Muscle layer of duodenum (tissue), 2 donors: ENCODE data around the gene TRMT10B.
A peak's percentile ranks its signal among the peaks of the same experiment; 100 is the strongest.

ENCODE experiments used
- H3K27ac ChIP-seq: one replicate; pipeline ENCODE4 v1.7.0; 2013; ENCODE audit warnings: mild to moderate bottlenecking, low read length
- H3K27me3 ChIP-seq: one replicate; pipeline ENCODE4 v1.7.0; 2013; ENCODE audit warnings: low read depth, mild to moderate bottlenecking, control low read depth, low read length
- H3K36me3 ChIP-seq, 2 donors: one replicate each; pipeline ENCODE4 v1.7.0; 2013; ENCODE audit warnings: low read length in 2 of 2, control low read depth in 1 of 2, mild to moderate bottlenecking in 1 of 2; ENCODE audit not compliant: insufficient read depth in 2 of 2, control insufficient read depth in 1 of 2
- H3K4me1 ChIP-seq, 2 donors: one replicate each; pipeline ENCODE4 v1.7.0; 2013; ENCODE audit warnings: low read length in 2 of 2, mild to moderate bottlenecking in 2 of 2, control low read depth in 1 of 2, moderate library complexity in 1 of 2; ENCODE audit not compliant: insufficient read depth in 2 of 2, control insufficient read depth in 1 of 2
- H3K4me3 ChIP-seq, 2 donors: one replicate each; pipeline ENCODE4 v1.7.0; 2013; ENCODE audit warnings: low read length in 2 of 2, low read depth in 1 of 2, mild to moderate bottlenecking in 1 of 2
- H3K9me3 ChIP-seq, 2 donors: one replicate each; pipeline ENCODE4 v1.7.0; 2013; ENCODE audit warnings: low read length in 2 of 2, control low read depth in 1 of 2, mild to moderate bottlenecking in 1 of 2; ENCODE audit not compliant: control insufficient read depth in 1 of 2
- donor health status: healthy.

TRMT10B gene

DNA sequence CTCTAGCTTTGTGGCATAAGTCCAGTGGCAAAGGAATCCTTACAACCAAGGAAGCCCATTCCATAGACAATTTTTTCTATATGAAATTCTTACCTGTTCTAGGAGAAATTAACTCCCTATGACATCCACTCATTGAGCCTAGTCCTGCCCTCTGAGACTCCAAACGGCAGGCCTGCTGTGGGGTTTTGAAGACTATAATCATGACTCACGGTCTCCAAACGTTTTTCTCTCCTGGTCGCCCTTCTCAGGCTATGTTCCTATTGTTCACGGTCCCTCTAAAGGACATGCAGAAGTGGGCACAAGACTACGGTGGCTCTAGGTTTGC, 30.6 kb downstream of the TRMT10B start:
- no peaks in the 10 kb centered on the region for H3K9me3 ChIP-seq
- peaks cover 6 to 22% of the 10 kb centered on the region in 2 donors for H3K4me1 ChIP-seq
- peak overlapping the region; percentile 72 for H3K27ac ChIP-seq
- H3K27me3 ChIP-seq = no peaks in the 10 kb centered on the region
- peaks cover 34 to 42% of the 10 kb centered on the region in 2 donors for H3K36me3 ChIP-seq
- peak overlapping the region; percentile 88 to 99 for H3K4me3 ChIP-seq

DNA sequence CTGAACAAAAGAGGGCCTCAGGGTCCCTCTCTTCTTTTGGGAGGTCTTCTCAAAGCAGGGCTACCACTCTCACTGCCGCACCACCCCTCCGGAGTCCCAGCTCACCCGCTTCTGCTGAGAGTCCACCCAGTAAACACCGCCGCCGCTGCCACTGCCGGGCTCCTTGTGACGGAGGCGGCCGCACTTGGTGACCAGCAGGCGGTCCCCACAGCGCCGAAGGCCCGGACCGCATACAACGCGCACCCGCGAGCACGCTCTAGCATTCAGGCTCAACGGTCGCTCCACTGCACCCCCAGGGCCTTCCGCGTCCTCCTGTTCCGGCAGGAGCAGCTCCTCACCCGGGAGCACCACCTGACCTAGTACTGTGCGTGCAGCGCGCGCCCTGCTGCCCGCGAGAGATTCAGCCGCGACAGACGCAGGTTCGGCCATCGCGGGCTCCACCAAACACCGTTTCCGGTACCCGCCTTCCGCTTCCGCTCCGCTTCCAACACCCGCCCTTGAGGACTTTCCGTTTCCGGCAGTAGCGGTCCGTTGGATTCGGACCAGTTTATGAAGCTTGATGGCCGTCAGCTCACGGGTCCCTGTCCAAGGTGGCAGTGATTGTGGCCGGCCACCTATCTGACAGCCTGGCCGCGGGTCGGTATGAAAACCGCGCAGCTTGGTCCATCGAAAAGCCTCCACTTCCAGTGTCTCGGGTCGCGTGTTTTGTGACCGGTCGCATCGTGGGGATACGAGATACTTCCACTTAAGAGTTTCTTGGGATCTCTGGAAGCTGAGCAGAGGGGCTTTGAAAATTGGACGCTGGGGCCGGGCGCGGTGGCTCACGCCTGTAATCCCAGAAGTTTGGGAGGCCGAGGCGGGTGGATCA, 31.2 kb downstream of the TRMT10B start, which contains the start of gene EXOSC3:
Gene EXOSC3, minus strand, starts transcription at position 449 of the 868 bp plus-strand sequence. Its CDS starts 20 bp downstream, at position 429.
- H3K4me1 ChIP-seq = peaks cover 6 to 22% of the 10 kb centered on the region in 2 donors
- H3K36me3 ChIP-seq = peaks cover 28 to 36% of the 10 kb centered on the region in 2 donors
- H3K27ac ChIP-seq = peak within 1 kb of the TSS; percentile 72
- H3K9me3 ChIP-seq = no peaks in the 10 kb centered on the region
- H3K4me3 ChIP-seq = peak within 1 kb of the TSS; percentile 88 to 99
- no peaks in the 10 kb centered on the region for H3K27me3 ChIP-seq

DNA sequence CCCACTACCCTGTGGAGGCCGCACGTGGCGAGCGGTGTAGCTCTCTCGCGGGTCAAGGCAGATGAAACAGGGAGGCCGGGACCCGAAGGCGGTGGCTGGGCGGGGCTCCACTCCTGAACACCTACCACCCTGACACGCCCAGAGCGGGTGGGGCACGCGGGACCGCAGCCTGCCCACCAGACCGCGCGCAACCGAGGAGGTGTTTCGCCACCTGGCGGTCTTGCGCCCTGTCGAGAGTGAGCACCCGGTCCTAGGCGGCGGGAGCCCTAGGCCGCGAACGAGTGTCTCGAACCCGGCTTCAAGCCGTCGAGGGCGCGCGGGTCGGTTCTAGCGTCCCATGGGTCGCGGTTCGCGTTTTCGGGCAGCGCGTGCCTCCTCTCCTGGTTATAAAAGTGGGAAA, 33.5 kb downstream of the TRMT10B start:
- H3K27me3 ChIP-seq = no peaks in the 10 kb centered on the region
- H3K9me3 ChIP-seq = no peaks in the 10 kb centered on the region
- H3K4me3 ChIP-seq = no peak overlapping the region
- peaks cover 6 to 22% of the 10 kb centered on the region in 2 donors for H3K4me1 ChIP-seq
- peaks cover 12 to 14% of the 10 kb centered on the region in 2 donors for H3K36me3 ChIP-seq
- no peak overlapping the region for H3K27ac ChIP-seq

DNA sequence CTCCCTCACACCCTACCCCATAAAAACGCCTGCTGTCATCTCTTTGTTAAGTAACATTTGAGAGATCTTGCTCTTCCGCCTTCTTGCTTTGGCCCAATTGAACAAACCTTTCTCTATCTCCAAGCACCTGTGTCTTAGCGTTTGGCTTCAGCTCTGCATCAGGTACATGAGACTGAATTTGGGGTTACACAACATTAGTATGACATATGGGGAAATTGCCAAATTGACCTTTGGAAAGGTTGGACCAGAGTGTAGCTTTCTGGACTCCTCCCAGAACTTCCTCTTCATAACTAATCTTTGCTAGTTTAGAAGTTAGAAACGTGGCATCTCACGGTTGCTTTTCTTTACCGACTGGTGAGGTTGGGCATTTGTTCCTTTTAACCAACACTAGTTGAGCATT, 34.7 kb downstream of the TRMT10B start:
- Histone ChIP-seq H3K27ac (no peak overlapping the region), H3K4me1 (peaks cover 6 to 14% of the 10 kb centered on the region in 2 donors), H3K4me3 (no peak overlapping the region), H3K9me3 (no peaks in the 10 kb centered on the region), H3K36me3 (peaks cover under 1 to 2% of the 10 kb centered on the region in 2 donors), H3K27me3 (no peaks in the 10 kb centered on the region)

DNA sequence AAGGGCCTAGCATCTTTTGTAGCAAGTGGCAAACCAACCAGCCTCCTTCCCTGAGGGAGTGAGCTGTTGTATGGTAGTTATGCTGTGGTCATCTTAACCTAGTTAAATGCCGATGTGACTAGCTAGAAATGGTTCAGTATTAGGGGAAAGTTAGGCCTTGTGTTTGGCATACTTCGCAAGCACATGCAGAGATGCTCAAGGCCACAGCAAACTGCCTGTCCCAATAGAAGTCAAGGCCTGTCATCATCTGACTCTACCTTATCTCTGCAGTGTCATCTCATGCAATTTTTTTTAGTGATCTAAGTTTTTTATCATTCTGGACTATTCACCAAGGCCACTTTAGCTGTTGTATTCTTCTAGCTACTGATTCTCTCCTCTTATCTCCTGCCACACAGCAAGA, 36.5 kb downstream of the TRMT10B start:
- H3K4me3 ChIP-seq = no peak overlapping the region
- H3K27ac ChIP-seq = no peak overlapping the region
- peaks cover 0 to 3% of the 10 kb centered on the region in 2 donors for H3K4me1 ChIP-seq
- no peaks in the 10 kb centered on the region for H3K27me3 ChIP-seq
- H3K36me3 ChIP-seq = no peaks in the 10 kb centered on the region
- no peaks in the 10 kb centered on the region for H3K9me3 ChIP-seq

DNA sequence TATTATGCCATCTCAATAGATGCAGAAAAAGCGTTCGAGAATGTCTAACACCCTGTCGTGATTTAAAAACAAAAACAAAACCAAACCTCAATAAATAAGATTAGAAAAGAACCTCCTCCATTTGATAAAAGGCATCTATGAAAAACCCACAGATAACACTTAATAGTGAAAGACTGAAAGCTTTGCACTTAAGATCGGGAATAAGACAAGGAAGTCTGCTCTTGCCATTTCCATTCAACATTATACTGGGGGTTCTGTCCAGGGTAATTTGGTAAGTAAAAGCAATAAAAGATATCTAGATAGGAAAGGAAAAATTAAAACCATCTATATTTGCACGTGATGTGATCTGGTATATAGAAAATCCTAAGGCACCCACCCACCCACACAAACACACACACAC, 38.5 kb downstream of the TRMT10B start:
- Histone ChIP-seq H3K36me3 (no peaks in the 10 kb centered on the region), H3K27me3 (no peaks in the 10 kb centered on the region), H3K27ac (no peak overlapping the region), H3K4me1 (no peaks in the 10 kb centered on the region), H3K4me3 (no peak overlapping the region), H3K9me3 (no peaks in the 10 kb centered on the region)

DNA sequence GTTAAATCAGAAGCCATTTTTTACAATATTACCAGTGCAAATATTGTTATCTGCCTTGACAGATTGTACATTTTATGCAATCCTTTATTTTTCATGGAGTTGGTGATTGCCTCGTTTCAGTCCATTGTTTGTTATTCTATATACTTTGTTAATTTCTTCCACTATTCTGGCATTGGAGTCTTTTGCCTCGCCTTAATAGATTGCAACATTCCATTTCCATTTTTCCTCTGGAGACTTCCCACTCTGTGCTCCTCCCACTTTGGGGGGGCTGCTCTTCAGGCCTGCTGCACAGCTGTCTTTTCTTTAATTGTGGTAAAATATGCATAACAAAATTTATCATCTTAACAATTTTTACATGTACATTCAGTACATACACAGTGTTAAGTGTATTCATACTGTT, 42.6 kb downstream of the TRMT10B start:
- Histone ChIP-seq H3K27ac (no peak overlapping the region), H3K36me3 (no peaks in the 10 kb centered on the region), H3K9me3 (no peaks in the 10 kb centered on the region), H3K27me3 (no peaks in the 10 kb centered on the region), H3K4me1 (peaks cover 0 to 7% of the 10 kb centered on the region in 2 donors), H3K4me3 (no peak overlapping the region)

DNA sequence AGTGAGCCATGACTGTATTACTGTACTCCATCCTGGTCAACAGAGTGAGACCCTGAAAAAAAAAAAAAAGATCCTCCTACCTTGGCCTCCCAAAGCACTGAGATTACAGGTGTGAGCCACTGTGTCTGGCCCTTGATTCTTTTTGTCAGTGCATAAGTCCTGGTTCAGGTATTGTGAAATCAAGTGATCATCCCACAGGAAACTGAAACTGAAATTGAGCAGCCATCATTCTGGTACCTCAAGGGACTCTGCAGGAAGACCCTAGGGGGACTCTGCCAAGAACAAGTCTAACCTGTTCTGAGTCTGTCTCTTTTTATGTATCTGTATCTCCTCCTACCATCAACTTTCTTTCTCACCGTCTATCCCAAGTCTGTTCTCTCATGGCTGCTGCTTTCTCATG, 45.1 kb downstream of the TRMT10B start:
- no peaks in the 10 kb centered on the region for H3K36me3 ChIP-seq
- H3K4me3 ChIP-seq = no peak overlapping the region
- H3K27me3 ChIP-seq = no peaks in the 10 kb centered on the region
- no peaks in the 10 kb centered on the region for H3K9me3 ChIP-seq
- H3K27ac ChIP-seq = no peak overlapping the region
- H3K4me1 ChIP-seq = peaks cover 14 to 29% of the 10 kb centered on the region in 2 donors

DNA sequence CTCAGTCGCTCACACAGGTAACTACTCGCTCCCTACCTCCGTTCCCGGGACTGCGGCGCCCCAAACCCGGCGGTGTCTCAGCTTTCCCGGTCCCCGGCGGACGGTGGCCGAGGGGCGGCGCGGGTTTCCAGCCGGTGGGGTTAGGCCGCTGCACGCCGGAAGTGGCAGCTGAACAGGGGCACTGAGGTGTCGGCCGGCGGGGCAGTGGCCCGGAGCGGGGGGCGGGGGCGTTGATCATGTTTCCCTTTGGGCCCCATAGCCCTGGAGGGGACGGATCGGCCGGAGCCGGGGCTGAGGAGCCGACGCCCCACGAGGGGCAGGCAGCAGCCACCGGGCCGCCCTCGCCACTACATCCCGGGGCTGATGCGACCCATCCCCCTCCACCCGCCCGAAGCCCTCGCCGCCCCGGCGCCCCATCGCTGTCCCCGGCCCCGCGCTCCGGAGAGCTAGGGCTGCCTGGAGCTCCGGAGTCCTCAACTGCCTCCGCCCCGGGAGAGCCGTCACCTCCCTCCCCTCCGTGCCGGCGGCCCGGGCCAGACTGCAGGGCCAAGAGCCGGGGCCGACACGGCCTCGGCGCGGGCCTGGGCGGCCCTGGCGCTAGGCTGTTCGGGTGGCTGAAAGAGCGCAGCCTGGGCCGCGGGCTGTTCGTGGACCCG, 47.2 kb downstream of the TRMT10B start, which contains the start of gene DCAF10:
Gene DCAF10, plus strand, starts transcription at position 167 of the 656 bp plus-strand sequence. Its CDS starts 70 bp downstream, at position 237.
- Histone ChIP-seq H3K4me1 (peaks cover 14 to 34% of the 10 kb centered on the region in 2 donors), H3K9me3 (no peaks in the 10 kb centered on the region), H3K27ac (peak within 1 kb of the TSS; percentile 52), H3K4me3 (peak within 1 kb of the TSS; percentile 85 to 95), H3K36me3 (no peaks in the 10 kb centered on the region), H3K27me3 (no peaks in the 10 kb centered on the region)

DNA sequence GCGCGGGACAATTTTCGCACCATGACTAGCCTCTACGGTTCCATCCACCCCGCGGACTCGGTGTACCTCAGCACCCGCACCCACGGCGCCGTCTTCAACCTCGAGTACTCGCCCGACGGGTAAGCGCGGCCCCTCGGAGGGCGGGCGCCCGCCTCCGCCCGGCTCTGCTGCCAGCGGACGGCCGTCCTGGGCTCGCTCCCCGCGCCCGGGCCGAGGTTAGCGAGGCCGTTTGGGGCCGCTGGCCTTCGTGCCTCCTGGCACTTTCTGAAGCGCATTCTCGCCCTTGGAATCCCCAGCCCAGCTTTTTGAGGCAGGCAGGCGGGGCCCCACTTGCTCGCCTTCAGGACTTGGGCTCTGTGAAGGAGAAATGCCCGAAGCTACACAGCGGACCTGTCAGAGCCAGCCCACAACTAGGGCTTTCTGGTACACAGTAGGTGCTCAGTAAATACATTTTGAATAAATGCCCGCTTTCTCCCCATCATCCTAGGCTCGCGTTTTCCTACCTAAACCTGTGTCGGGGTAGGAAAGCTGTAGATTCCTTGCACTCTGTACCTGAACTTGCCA, 47.8 kb downstream of the TRMT10B start:
- Histone ChIP-seq H3K27me3 (no peaks in the 10 kb centered on the region), H3K27ac (peak overlapping the region; percentile 52), H3K36me3 (no peaks in the 10 kb centered on the region), H3K4me1 (peaks cover 14 to 34% of the 10 kb centered on the region in 2 donors), H3K9me3 (no peaks in the 10 kb centered on the region), H3K4me3 (peak overlapping the region; percentile 85 to 95)
